HL-60 (cell line): Measurements from ENCODE around the gene HNRNPA2B1.

Experiments used
- DNase-seq, 2 experiments: peaks; one replicate each; pipeline ENCODE4 v3.0.0-alpha.2; 2010 to 2020; ENCODE audit warnings: low read depth in 1 of 2, low spot score in 1 of 2
- H3K27ac ChIP-seq: fragments of 250-450 bp; sonication (Bioruptor Pico); replicated peaks from 2 replicates; pipeline ENCODE4 v1.5.1; 2020; ENCODE audit warnings: mild to moderate bottlenecking, moderate library complexity
- H3K27me3 ChIP-seq: fragments of 250-450 bp; sonication (Bioruptor Pico); 2 replicates; pipeline ENCODE4 v1.5.1; 2021; ENCODE audit warnings: mild to moderate bottlenecking, moderate library complexity; ENCODE audit not compliant: insufficient read depth, poor library complexity, severe bottlenecking
- H3K4me3 ChIP-seq: replicated peaks from 2 replicates; pipeline ENCODE4 v1.5.1; 2011; ENCODE audit warnings: mild to moderate bottlenecking, control low read depth, low read length; ENCODE audit not compliant: insufficient read depth
- GABPA ChIP-seq: IDR thresholded peaks from 2 replicates; pipeline ENCODE4 v1.6.1; 2012; ENCODE audit warnings: low read depth
- POLR2AphosphoS5 ChIP-seq: IDR thresholded peaks from 2 replicates; pipeline ENCODE4 v1.6.1; 2012; ENCODE audit warnings: low read depth
- SPI1 ChIP-seq: IDR thresholded peaks from 2 replicates; pipeline ENCODE4 v1.6.1; 2012; ENCODE audit warnings: low read depth, mild to moderate bottlenecking, borderline replicate concordance
- TF ChIP-seq, protein P1 (sequence below): IDR thresholded peaks from one replicate; pipeline ENCODE4 v1.5.1; 2011; ENCODE audit warnings: low read length, control low read depth, inconsistent platforms; ENCODE audit not compliant: insufficient read depth
- TF ChIP-seq, protein P2 (sequence below): IDR thresholded peaks from 2 replicates; pipeline ENCODE4 v1.6.1; 2012; ENCODE audit warnings: low read depth; ENCODE audit not compliant: insufficient replicate concordance

The HNRNPA2B1 gene

DNA sequence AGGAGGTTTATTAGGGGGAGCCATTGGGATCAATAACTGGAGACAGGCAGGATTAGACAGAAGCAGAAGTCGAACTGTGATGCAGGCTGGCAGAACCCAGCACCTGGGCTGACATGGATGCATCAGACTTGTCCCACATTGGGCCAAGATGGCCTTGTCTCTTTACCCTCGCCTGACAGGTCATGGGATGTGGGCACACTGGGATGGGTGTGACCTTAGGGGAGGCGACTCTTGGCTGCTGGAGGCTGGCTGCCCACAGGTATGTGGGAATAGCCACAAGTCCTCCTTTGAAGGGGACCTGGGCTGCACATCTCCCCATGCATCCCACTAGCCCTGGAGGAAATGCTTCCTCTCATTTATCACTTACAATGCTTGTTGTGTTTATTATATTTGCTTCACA is 31.3 kb downstream of the HNRNPA2B1 start:
- no peak for DNase-seq
- Histone ChIP-seq H3K4me3 (no peak overlapping the region), H3K27ac (no peak overlapping the region), H3K27me3 (no peaks in the 10 kb centered on the region)
- TF ChIP-seq, protein P1, sequence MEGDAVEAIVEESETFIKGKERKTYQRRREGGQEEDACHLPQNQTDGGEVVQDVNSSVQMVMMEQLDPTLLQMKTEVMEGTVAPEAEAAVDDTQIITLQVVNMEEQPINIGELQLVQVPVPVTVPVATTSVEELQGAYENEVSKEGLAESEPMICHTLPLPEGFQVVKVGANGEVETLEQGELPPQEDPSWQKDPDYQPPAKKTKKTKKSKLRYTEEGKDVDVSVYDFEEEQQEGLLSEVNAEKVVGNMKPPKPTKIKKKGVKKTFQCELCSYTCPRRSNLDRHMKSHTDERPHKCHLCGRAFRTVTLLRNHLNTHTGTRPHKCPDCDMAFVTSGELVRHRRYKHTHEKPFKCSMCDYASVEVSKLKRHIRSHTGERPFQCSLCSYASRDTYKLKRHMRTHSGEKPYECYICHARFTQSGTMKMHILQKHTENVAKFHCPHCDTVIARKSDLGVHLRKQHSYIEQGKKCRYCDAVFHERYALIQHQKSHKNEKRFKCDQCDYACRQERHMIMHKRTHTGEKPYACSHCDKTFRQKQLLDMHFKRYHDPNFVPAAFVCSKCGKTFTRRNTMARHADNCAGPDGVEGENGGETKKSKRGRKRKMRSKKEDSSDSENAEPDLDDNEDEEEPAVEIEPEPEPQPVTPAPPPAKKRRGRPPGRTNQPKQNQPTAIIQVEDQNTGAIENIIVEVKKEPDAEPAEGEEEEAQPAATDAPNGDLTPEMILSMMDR = no peak
- TF ChIP-seq SPI1 (no peak), GABPA (no peak), POLR2AphosphoS5 (no peak)
- TF ChIP-seq, protein P2, sequence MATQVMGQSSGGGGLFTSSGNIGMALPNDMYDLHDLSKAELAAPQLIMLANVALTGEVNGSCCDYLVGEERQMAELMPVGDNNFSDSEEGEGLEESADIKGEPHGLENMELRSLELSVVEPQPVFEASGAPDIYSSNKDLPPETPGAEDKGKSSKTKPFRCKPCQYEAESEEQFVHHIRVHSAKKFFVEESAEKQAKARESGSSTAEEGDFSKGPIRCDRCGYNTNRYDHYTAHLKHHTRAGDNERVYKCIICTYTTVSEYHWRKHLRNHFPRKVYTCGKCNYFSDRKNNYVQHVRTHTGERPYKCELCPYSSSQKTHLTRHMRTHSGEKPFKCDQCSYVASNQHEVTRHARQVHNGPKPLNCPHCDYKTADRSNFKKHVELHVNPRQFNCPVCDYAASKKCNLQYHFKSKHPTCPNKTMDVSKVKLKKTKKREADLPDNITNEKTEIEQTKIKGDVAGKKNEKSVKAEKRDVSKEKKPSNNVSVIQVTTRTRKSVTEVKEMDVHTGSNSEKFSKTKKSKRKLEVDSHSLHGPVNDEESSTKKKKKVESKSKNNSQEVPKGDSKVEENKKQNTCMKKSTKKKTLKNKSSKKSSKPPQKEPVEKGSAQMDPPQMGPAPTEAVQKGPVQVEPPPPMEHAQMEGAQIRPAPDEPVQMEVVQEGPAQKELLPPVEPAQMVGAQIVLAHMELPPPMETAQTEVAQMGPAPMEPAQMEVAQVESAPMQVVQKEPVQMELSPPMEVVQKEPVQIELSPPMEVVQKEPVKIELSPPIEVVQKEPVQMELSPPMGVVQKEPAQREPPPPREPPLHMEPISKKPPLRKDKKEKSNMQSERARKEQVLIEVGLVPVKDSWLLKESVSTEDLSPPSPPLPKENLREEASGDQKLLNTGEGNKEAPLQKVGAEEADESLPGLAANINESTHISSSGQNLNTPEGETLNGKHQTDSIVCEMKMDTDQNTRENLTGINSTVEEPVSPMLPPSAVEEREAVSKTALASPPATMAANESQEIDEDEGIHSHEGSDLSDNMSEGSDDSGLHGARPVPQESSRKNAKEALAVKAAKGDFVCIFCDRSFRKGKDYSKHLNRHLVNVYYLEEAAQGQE = no peak

DNA sequence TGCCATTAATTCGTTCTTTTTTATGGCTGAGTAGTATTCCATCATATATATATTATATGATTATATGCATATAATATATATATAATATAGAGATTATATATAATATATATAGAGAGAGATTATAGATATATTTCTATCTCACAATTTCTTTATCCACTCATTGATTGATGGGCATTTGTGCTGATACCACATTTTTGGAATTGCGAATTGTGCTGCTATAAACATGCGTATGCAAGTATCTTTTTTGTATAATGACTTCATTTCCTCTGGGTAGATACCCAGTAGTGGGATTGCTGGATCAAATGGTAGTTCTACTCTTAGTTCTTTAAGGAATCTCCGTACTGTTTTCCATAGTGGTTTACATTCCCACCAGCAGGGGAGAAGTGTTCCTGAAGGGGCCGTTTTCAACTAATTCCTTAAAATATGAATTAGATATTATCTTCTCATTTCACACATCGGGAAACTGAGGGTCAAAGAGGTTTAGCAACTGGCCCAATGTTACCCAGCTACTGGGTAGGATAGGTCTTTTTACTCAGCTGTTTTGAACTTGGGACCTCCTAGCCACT is 32.0 kb downstream of the HNRNPA2B1 start:
- H3K27me3 ChIP-seq = no peaks in the 10 kb centered on the region
- H3K4me3 ChIP-seq = no peak overlapping the region
- no peak for DNase-seq
- TF ChIP-seq, protein P1 = no peak
- TF ChIP-seq SPI1 (no peak), GABPA (no peak), POLR2AphosphoS5 (no peak)
- TF ChIP-seq, protein P2 = no peak
- H3K27ac ChIP-seq = no peak overlapping the region

DNA sequence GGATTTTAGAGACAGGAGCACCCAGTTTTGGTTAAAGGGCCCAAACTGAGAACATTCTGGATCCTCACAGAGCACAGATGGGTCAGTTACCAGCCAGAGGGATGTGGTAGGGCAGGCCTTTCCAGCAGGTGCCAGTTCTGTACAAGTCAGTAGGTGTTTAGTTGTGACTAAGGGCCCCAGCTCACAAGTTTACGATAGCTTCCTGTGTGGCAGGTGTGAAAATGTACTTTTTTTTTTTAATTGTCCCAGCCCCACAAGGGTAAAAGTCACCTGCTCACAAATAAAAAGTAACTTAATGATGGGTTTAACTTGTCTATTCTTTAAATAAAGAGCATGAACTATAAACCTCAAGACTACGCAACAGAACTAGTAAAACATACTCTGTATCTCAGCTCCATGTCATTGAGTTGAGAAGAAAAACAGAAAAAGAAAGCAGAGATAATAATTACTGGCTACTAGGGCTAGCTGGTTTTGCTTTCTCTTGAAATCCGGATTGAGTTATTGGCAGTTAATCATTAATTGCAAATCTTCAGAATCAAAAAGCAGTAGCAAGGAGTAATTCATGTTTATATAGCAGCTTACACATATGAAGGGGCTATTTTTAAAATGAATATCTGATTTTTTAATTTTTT is 33.1 kb downstream of the HNRNPA2B1 start:
- Histone ChIP-seq H3K27me3 (no peaks in the 10 kb centered on the region), H3K27ac (no peak overlapping the region), H3K4me3 (no peak overlapping the region)
- DNase-seq = no peak
- TF ChIP-seq SPI1 (no peak), POLR2AphosphoS5 (no peak), GABPA (no peak)
- TF ChIP-seq, protein P2 = no peak
- TF ChIP-seq, protein P1 = no peak
